Mesenchymal stem cell (in vitro differentiated cells and primary cell): ENCODE data around the gene CCL4.
"Not testable (repeated sequence)": the region's sequence is repeated elsewhere in the genome, so short reads cannot be mapped to it uniquely, and the experiment has no call there.

Experiments used
- DNase-seq: peaks from one replicate; pipeline ENCODE4 v3.0.0-alpha.2; 2013
- H2AFZ ChIP-seq: one replicate; pipeline ENCODE4 v1.6.1; 2013; ENCODE audit warnings: low read depth, mild to moderate bottlenecking, control low read depth, inconsistent platforms, low read length, moderate library complexity
- H2AK5ac ChIP-seq: 2 replicates; pipeline ENCODE4 v1.6.1; 2013; ENCODE audit warnings: low read length, moderate library complexity, mild to moderate bottlenecking, inconsistent platforms; ENCODE audit not compliant: severe bottlenecking
- H2BK120ac ChIP-seq: one replicate; pipeline ENCODE4 v1.6.1; 2013; ENCODE audit warnings: low read depth, mild to moderate bottlenecking, inconsistent platforms, low read length, moderate library complexity
- H2BK12ac ChIP-seq, 2 experiments: one replicate each; pipeline ENCODE4 v1.6.1; 2013; ENCODE audit warnings: inconsistent platforms in 2 of 2, low read length in 2 of 2, mild to moderate bottlenecking in 2 of 2, moderate library complexity in 2 of 2, control low read depth in 1 of 2
- H2BK15ac ChIP-seq: one replicate; pipeline ENCODE4 v1.6.1; 2013; ENCODE audit warnings: mild to moderate bottlenecking, low read depth, inconsistent platforms; ENCODE audit not compliant: poor library complexity, severe bottlenecking
- H2BK5ac ChIP-seq: 2 replicates; pipeline ENCODE4 v1.6.1; 2013; ENCODE audit warnings: low read depth, mild to moderate bottlenecking, low read length, control low read depth, inconsistent platforms; ENCODE audit not compliant: poor library complexity, severe bottlenecking
- H3K14ac ChIP-seq, 2 experiments: one replicate each; pipeline ENCODE4 v1.6.1; 2013; ENCODE audit warnings: inconsistent platforms in 2 of 2, low read length in 2 of 2, control low read depth in 1 of 2, mild to moderate bottlenecking in 1 of 2, moderate library complexity in 1 of 2
- H3K18ac ChIP-seq, 2 experiments: one replicate each; pipeline ENCODE4 v1.6.1; 2013; ENCODE audit warnings: inconsistent platforms in 2 of 2, low read length in 2 of 2, control low read depth in 1 of 2, low read depth in 1 of 2, mild to moderate bottlenecking in 1 of 2
- H3K23ac ChIP-seq, 2 experiments: one replicate each; pipeline ENCODE4 v1.6.1; 2013; ENCODE audit warnings: inconsistent platforms in 2 of 2, low read length in 2 of 2, mild to moderate bottlenecking in 2 of 2, moderate library complexity in 2 of 2, control low read depth in 1 of 2
- H3K27ac ChIP-seq: 2 replicates; pipeline ENCODE4 v1.5.1; 2013; ENCODE audit warnings: mild to moderate bottlenecking, moderate library complexity, low read length, control low read depth, inconsistent platforms; ENCODE audit not compliant: poor library complexity, severe bottlenecking
- H3K27me3 ChIP-seq, 2 experiments: 2 replicates each; pipeline versions ENCODE4 v1.6.1 to v1.7.0; 2013; ENCODE audit warnings: low read length in 2 of 2, mild to moderate bottlenecking in 2 of 2, moderate library complexity in 2 of 2, control low read depth in 1 of 2, inconsistent platforms in 1 of 2; ENCODE audit not compliant: control insufficient read depth in 1 of 2, insufficient read depth in 1 of 2
- H3K36me3 ChIP-seq, 2 experiments: 2 replicates each; pipeline versions ENCODE4 v1.6.1 to v1.7.0; 2013; ENCODE audit warnings: low read length in 2 of 2, control low read depth in 1 of 2, inconsistent platforms in 1 of 2, low read depth in 1 of 2, mild to moderate bottlenecking in 1 of 2; ENCODE audit not compliant: insufficient read depth in 2 of 2, control insufficient read depth in 1 of 2
- H3K4ac ChIP-seq, 2 experiments: one replicate each; pipeline ENCODE4 v1.6.1; 2013; ENCODE audit warnings: inconsistent platforms in 2 of 2, low read length in 2 of 2, mild to moderate bottlenecking in 2 of 2, moderate library complexity in 2 of 2, control low read depth in 1 of 2, low read depth in 1 of 2
- H3K4me1 ChIP-seq: 2 replicates; pipeline ENCODE4 v1.6.1; 2013; ENCODE audit warnings: low read depth, low read length, control low read depth; ENCODE audit not compliant: control insufficient read depth, insufficient read depth
- H3K4me2 ChIP-seq: 2 replicates; pipeline ENCODE4 v1.6.1; 2013; ENCODE audit warnings: low read length, mild to moderate bottlenecking, inconsistent platforms; ENCODE audit not compliant: poor library complexity, severe bottlenecking
- H3K4me3 ChIP-seq, 2 experiments: 2 replicates each; pipeline versions ENCODE4 v1.5.1 to v1.7.0; 2013; ENCODE audit warnings: low read length in 2 of 2, mild to moderate bottlenecking in 2 of 2, control low read depth in 1 of 2, low read depth in 1 of 2; ENCODE audit not compliant: insufficient read depth in 1 of 2
- H3K79me1 ChIP-seq: replicated peaks from 2 replicates; pipeline ENCODE4 v1.6.1; 2013; ENCODE audit warnings: mild to moderate bottlenecking, control low read depth, low read length, inconsistent platforms; ENCODE audit not compliant: poor library complexity, severe bottlenecking
- H3K9ac ChIP-seq: 2 replicates; pipeline ENCODE4 v1.7.0; 2013; ENCODE audit warnings: mild to moderate bottlenecking, low read length, moderate library complexity
- H3K9me3 ChIP-seq: 2 replicates; pipeline ENCODE4 v1.7.0; 2013; ENCODE audit warnings: mild to moderate bottlenecking, low read length; ENCODE audit not compliant: control insufficient read depth
- H4K8ac ChIP-seq: one replicate; pipeline ENCODE4 v1.6.1; 2013; ENCODE audit warnings: inconsistent platforms, mild to moderate bottlenecking, low read length, moderate library complexity
- H4K91ac ChIP-seq: one replicate; pipeline ENCODE4 v1.6.1; 2013; ENCODE audit warnings: mild to moderate bottlenecking, low read length, inconsistent platforms
- WGBS: methylation state at CpG from one replicate; pipeline ENCODE4 v1.1.7; 2013; ENCODE audit warnings: mixed read lengths; 5-methylcytosine and 5-hydroxymethylcytosine counted together

Gene CCL4

GRCh38 chr17:36083691-36084090 is 19.9 kb upstream of the CCL4 start:
- DNase-seq, H3K4ac ChIP-seq, H4K8ac ChIP-seq, H3K14ac ChIP-seq, H3K4me2 ChIP-seq, H3K18ac ChIP-seq, H4K91ac ChIP-seq, H3K9ac ChIP-seq, H2BK15ac ChIP-seq, H2AK5ac ChIP-seq, H3K27ac ChIP-seq, H3K79me1 ChIP-seq, H3K23ac ChIP-seq, H2BK120ac ChIP-seq, H2AFZ ChIP-seq, H3K4me1 ChIP-seq, H2BK12ac ChIP-seq, H3K27me3 ChIP-seq, H2BK5ac ChIP-seq, H3K36me3 ChIP-seq, H3K4me3 ChIP-seq, H3K9me3 ChIP-seq: not testable (repeated sequence)
- WGBS, result no CpG with 5 or more reads among the region's 2 CpGs

DNA sequence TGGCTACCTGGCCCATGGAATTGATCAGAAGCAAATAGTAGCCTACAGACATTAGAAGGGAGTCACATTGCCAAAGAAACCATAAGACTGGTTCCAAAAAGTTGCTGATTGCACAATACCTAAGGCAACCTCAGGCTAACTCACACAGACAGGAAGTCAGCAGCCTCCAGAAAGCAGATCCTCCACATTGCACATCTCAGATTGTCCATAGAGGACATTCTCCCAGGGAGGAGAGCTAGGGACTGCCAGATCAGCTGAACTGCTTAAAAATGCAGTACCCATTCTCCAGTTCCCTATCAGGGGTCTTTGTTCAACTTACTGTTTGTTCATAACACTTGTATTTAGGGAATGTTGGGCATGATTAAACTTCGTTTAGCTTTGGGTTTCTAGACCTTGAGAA is 17.9 kb upstream of the CCL4 start:
- no peak overlapping the region for H2BK15ac ChIP-seq
- no peak for DNase-seq
- no peak overlapping the region for H3K18ac ChIP-seq
- H3K9ac ChIP-seq, result no peak overlapping the region
- no peaks in the 10 kb centered on the region for H3K27me3 ChIP-seq
- H3K23ac ChIP-seq, result no peak overlapping the region
- no peaks in the 10 kb centered on the region for H3K4me1 ChIP-seq
- H2AFZ ChIP-seq, result no peak overlapping the region
- no peaks in the 10 kb centered on the region for H3K9me3 ChIP-seq
- H3K36me3 ChIP-seq, result no peaks in the 10 kb centered on the region
- H3K27ac ChIP-seq, result no peak overlapping the region
- no peak overlapping the region for H4K91ac ChIP-seq
- no peak overlapping the region for H3K4me2 ChIP-seq
- no peak overlapping the region for H2BK120ac ChIP-seq
- no peak overlapping the region for H3K4ac ChIP-seq
- 50% methylated on average over 1 of the region's 1 CpG for WGBS
- H2AK5ac ChIP-seq, result no peak overlapping the region
- no peak overlapping the region for H3K4me3 ChIP-seq
- H2BK5ac ChIP-seq, result no peak overlapping the region
- H2BK12ac ChIP-seq, result no peak overlapping the region
- no peak overlapping the region for H4K8ac ChIP-seq
- H3K14ac ChIP-seq, result no peak overlapping the region
- no peaks in the 10 kb centered on the region for H3K79me1 ChIP-seq

DNA sequence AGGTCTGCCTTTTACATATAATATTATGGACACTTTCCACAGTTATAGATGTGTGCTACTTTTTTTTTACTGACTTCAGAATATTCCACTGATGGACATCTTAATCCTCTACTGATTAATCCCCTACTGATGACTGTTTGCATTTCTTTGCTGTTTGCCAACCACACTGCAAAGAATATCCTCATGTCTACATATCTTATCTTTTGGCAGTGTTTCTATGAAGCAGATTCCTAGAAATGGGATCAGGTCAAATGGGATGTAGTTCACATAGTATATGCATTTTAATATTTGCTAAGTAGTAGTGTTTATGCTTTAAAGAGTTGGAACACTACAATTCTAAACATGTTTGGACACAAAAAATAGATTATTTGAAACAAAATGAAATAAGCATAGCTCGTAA is 16.8 kb upstream of the CCL4 start:
- no peak overlapping the region for H2BK12ac ChIP-seq
- no peak for DNase-seq
- no peak overlapping the region for H2BK120ac ChIP-seq
- no peak overlapping the region for H3K4me3 ChIP-seq
- no peak overlapping the region for H3K14ac ChIP-seq
- H3K27ac ChIP-seq, result no peak overlapping the region
- no peak overlapping the region for H2BK15ac ChIP-seq
- no peak overlapping the region for H4K8ac ChIP-seq
- H3K9me3 ChIP-seq, result no peaks in the 10 kb centered on the region
- no peak overlapping the region for H3K9ac ChIP-seq
- no peaks in the 10 kb centered on the region for H3K4me1 ChIP-seq
- WGBS, result 94% methylated on average over 1 of the region's 1 CpG
- no peak overlapping the region for H3K4me2 ChIP-seq
- no peak overlapping the region for H2BK5ac ChIP-seq
- H3K23ac ChIP-seq, result no peak overlapping the region
- H2AFZ ChIP-seq, result no peak overlapping the region
- H3K79me1 ChIP-seq, result no peaks in the 10 kb centered on the region
- no peak overlapping the region for H2AK5ac ChIP-seq
- no peak overlapping the region for H3K4ac ChIP-seq
- no peak overlapping the region for H3K18ac ChIP-seq
- peaks cover 0 to 2% of the 10 kb centered on the region in 2 experiments for H3K27me3 ChIP-seq
- H3K36me3 ChIP-seq, result no peaks in the 10 kb centered on the region
- no peak overlapping the region for H4K91ac ChIP-seq

DNA sequence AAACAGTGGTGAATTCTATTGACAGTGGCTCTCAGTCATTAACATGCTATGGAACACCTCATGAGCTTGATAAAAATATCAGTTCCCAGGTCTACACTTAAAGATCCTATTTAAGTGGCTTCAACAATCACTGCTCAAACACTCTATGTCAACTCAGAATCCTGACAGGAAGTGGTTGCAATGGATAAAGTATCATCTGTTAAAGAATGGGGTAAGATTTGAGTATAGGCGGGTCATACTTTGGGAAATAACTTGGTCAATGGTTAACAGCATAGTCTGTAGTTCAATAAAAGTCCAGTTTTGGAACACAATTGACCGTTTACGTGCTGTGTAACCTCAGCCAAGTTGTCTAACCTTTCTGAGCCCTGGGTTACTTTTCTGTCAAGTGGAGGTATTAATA is 16.2 kb upstream of the CCL4 start:
- H4K91ac ChIP-seq, H3K27ac ChIP-seq, H3K9ac ChIP-seq, DNase-seq, H2BK12ac ChIP-seq, H2BK120ac ChIP-seq, H3K4me3 ChIP-seq, H3K36me3 ChIP-seq, H3K23ac ChIP-seq, H2AFZ ChIP-seq, H3K18ac ChIP-seq, H4K8ac ChIP-seq, H3K27me3 ChIP-seq, H3K4me1 ChIP-seq, H3K79me1 ChIP-seq, H2BK15ac ChIP-seq, H2AK5ac ChIP-seq, H3K14ac ChIP-seq, H3K4ac ChIP-seq, H3K4me2 ChIP-seq, H2BK5ac ChIP-seq, H3K9me3 ChIP-seq: not testable (repeated sequence)
- WGBS, result no CpG with 5 or more reads among the region's 3 CpGs
